ENCODE data around the gene TATDN2.

- TF ChIP-seq EZH2 (IDR thresholded peaks at IDR 0.05) (no peak), POLR2AphosphoS5 (IDR thresholded peaks at IDR 0.05; ENCODE audit: borderline replicate concordance, low read depth, low read length) (no peak)
Measured at GRCh38 chr3:10299175-10299574, 50.9 kb downstream of the TATDN2 start.
